Ammon's horn (tissue), 1 donor: Measurements from ENCODE around the gene ZNF576.
A peak's percentile ranks its signal among the peaks of the same experiment; 100 is the strongest.
"Not testable (repeated sequence)": the region's sequence is repeated elsewhere in the genome, so short reads cannot be mapped to it uniquely, and the experiment has no call there.

Experiments
- DNase-seq: peaks from one replicate; pipeline ENCODE4 v3.0.0-alpha.2; 2016; ENCODE audit warnings: low spot score

ZNF576 gene, protein sequence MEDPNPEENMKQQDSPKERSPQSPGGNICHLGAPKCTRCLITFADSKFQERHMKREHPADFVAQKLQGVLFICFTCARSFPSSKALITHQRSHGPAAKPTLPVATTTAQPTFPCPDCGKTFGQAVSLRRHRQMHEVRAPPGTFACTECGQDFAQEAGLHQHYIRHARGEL

DNA sequence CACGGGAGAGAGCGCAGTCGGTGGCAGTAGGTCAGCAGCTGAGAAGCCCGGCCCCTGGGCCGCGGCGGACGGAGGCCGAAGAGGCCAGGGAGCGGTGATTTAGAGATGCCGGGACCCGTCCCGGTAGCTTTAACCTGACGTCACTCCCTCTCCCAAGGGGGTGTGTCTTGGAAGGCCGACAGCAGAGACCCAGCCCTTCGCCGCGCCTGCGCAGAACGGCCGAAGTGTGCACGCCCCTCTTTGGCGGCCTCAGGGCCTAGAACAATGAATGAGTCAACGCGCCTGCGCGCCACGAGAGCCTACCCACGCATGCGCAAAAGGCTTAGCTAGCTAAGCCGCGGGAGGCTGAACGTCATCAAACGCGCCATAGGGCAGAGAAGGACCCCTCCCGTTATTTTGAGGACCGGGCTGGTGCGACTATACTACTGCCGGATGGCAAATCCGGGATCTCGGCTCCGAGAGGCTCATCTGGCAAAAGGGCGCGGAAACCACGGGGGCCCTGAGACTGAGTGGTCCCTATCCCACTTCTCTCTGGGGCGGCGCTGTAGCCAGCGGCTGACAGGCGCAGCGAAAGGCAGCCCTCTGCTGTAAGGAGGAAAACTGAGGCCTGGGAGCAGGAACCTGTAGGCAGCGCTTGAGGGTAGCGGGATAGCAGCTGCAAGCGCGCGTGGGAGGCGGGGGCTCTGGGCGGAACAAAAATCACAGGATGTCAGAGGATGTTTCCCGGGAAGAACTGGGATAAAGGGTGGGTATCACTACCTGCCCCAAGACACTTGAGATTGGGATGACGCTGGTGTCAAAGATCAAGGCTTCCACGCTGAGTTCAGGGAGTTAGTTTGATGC lies at the start of gene ZNF576, which contains the start of gene IRGQ:
Gene ZNF576, plus strand, starts transcription at position 597 of the 843 bp plus-strand sequence. CDS start 514 bp downstream, outside the sequence.
Gene IRGQ, minus strand, starts transcription at position 136 of the 843 bp plus-strand sequence. CDS start 796 bp downstream, outside the sequence.
- DNase-seq, result peak; percentile 99

DNA sequence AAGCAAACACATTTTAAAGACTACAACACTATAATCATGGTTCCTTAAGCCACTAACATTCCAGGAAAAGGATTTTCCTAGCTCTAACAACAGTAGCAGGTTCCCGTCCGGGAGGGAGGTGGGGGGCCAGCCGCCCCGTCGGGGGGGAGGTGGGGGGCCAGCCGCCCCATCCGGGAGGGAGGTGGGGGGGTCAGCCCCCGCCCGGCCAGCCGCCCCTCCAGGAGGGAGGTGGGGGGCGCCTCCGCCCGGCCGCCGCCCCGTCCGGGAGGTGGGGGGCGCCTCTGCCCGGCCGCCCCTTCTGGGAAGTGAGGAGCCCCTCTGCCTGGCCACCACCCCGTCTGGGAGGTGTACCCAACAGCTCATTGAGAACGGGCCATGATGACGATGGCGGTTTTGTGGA lies 48.5 kb upstream of the ZNF576 start:
- DNase-seq, result not testable (repeated sequence)

DNA sequence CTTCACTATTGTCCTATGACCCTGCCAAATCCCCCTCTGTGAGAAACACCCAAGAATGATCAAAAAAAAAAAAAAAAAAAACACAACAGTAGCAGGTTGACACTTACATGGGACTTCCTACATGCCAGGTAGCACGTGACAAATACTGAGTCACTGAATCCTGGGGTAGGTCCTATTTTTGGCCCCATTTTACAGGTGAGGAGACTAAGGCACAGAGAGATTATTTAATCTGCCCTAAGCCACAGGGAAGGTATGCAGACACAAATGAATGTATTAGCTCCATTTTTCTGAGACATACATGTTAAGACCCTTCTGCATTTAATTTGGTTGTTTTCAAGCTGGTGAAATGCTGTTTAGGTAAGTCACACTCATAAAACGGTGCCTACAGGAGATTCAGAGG lies 47.7 kb upstream of the ZNF576 start:
- DNase-seq, result no peak

DNA sequence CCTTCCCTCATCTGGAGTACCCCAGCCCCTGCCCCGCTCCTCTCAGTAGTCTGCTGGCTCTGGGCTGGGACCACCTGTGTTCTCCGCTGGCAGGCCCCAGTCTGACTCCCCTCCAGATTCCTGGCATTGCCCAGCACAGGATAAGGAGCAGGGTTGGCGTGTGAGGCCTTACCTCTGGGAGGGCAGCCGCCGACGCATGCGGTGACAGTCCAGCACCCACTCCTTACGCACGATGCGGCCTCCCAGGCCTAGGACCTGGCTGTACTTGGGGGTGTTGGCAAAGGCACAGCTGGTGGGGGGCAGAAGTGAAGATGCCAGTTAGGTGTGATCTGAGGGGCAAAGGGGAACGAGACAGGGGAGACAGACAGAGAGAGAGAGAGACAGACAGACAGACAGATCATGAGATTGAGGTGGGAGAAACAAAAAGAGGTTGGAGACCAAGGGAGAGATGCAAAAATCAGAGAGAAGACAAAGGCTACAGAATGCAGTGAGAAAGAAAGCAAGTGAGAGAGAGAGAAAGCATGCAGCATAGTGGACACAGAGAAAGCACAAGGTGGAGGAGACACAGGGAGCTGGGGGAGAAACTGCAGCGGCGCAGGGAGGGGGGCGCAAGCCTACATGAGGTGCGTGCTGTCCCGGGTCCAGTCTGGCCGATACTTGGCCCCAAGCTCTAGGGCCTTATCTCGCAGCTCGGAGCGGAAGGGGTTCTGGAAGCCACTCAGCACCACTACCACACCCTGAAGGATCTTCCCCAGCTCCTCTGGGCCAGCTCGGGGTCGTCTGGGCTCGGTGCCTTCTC lies 44.8 kb upstream of the ZNF576 start:
- no peak for DNase-seq

DNA sequence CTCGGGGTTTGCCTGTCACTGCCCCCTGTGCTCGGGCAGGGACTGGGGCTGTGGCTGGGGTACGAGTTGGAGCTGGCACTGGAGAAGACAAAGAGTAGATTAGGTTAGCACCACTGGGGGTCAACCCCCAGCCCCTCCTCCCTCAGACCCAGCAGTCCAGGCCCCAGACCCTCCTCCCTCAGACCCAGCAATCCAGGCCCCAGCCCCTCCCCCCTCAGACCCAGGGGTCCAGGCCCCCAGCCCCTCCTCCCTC lies 44.3 kb upstream of the ZNF576 start:
- no peak for DNase-seq

DNA sequence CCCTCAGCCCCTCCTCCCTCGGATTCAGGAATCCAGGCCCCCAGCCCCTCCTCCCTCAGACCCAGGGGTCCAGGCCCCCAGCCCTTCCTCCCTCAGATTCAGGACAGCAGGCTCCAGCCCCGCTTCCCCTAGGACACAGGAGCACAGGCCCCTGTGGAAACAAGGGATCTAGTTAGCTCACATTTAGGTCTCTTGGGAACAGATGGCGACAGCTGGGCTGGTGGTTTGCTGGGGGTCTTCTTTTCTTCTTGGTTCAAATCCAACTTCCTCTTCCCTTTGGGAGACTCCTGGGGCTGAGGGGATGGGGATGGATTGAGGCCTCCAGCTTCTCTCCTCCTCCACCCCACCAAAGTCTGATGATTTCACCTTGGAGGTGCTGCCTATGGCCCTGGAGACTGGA lies 43.8 kb upstream of the ZNF576 start:
- DNase-seq, result no peak

DNA sequence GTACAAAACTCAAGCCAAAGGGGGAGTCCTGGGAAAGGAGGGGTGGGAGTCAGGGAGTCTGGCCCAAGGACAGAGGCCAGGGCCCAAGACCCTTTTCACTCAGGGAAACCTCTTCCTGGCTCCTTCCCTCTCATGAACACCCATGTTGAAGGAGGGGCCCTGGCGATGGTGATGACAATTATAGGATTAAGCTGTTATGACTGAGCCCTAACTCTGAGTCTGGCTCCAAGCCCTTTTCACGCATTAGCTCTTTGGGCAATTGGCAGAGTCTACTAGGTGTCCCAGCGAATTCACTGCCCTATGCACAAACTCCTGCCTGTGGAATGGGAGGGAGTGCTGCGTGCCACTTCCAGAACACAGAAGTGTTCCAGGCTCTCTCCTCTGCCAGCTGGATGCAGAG lies 42.7 kb upstream of the ZNF576 start:
- DNase-seq, result no peak

DNA sequence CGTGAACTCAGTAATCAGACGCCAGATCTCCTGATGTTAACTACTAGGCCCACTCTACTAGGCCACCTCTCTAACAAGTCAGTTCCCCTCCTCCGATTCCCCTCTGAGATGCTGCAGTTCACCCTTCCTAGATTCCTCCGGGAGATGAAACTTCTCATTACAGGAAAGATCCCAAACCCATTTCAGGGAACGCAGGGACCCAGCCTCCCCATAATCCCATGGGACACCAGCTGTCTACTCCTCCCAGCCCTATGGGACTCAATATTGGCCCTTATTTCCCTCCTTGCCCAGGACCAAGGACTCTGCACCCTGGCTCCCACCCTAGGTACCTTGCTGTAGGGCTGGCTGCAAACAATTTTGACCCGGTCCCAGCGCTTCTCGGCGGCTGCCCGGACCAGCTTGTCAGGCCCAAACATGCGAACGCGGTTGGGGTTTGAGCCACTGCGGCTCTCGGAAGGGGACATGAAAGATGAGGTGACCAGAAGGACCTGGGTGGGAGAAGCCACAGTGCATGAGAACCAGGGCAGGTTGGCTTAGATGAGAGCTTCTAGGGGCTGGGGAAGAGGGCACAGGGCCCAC lies 42.0 kb upstream of the ZNF576 start:
- DNase-seq, result no peak

DNA sequence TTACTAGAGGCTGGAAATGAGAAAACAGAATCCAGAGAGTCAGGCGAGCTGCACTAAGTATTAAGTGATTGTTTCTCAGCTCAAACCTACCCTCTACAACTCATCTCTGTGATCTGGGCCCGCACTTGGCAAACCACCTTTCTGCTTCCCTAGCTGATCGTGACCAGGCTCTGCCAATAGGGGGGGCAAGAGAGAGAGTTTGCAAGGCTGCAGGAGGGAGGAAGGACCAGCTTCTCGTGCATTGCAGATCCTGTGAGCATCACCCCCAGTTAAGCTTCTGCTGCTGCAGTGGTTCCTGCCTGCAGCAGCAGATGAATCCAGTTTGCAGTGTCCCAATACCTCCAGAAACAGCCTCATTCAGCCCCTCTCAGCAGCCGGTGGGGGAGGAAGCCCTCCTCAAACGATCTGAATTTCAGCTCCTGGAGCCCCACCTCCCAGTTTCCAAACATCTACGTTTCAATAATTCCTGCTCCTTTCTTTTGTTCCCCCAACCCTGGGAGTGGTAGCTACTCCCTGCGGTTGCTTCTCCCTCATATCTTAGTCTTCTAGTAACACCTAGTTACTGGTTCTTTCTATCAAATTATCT lies 41.1 kb upstream of the ZNF576 start:
- DNase-seq, result peak; percentile 89

DNA sequence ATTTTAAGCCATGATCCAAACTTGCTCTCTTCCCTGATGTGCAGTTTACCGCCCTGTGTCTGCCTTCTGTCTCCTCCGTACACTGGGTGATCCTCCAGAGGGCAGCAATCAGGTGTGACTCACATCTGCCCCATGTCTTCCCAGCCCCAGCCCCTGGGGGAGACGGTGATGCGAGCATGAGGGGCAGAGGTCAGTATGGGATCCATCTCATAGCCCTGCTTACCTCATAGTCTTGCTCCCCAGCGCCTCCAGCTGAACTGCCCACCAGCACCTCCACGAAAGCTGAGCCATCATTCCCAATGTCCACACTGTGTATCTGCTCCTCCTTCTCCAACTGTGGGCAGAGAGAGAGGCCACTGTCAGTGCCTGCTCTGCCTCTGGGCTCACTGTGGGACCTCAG lies 35.7 kb upstream of the ZNF576 start:
- no peak for DNase-seq

DNA sequence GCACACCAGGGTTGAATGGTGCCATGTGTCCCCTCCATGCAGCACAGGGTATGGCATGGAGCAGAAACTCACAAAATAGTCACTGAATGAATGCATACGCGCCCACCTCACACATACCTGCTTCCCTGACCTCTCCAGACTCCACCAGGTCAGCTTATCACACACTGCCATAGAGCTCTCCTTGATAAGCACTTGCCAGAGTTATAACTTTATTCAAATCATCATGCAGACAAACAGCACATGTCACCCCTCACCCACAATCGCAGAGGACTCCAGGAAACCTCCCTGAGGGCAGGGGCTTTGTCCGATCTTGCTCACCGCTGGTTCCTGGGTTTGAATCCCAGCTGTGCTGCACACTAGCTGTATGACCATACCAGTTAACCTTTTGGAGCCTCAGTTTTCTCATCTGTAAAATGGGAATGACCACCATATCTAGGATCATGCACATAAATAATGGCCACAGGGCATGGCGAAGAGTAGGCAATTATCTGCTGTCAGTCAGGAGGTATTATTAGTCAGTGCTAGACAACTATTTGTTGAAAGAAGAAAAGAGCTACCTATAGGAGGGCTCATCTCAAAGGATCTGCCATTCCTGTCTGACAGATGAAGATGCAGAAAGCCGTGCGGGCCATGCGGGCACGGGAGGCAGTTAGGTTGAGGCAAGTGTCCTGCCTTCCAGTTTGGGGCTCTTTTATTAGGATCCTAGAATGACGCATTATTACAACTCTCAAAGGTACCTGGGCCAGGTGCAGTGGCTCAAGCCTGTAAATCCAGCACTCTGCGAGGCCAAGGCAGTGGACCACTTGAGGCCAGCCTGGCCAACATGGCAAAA lies 35.0 kb upstream of the ZNF576 start:
- no peak for DNase-seq

DNA sequence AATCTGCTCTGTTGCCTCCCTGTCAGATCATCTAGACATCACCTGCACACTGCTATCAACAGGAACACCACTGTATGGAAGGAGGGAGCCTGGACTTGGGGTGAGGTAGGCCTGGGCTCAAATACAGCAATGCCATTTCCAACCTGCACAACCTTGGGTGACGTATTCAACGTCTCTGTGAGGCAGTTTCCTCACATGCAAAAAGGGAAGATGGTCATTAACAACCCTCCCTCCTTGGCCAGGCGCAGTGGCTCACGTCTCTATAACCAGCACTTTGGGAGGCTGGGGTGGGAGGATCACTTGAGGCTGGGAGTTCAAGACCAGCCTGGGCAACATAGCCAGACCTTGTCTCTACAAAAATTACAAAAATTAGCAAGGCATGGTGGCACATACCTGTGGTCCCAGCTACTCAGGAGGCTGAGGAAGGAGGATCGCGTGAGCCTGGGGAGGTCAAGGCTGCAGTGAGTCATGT lies 34.1 kb upstream of the ZNF576 start:
- no peak for DNase-seq

DNA sequence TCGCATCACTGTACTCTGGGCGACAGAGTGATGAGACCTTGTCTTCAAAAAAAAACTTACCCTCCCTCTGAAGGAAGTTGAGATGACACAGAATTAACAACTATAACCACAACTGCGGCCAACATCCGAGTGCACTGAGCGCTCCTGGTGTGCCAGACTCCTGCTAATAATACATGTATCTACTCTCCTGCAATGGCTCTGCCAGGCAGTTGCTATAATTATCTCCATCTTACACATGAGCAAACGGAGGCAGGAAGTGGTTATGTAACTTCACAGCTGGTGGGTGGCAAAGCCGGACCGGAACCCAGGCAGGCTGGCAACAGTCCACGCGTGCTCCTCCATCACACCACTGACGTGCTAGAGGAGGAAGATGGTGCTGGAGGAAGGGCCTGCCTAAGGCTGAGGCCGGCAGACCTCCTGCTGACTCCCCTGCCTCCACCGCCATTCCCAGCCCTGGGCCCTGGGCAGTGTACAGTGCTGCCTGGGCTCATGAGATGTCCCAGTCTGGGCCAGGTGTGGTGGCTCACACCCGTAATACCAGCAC lies 33.6 kb upstream of the ZNF576 start:
- peak; percentile 90 for DNase-seq

DNA sequence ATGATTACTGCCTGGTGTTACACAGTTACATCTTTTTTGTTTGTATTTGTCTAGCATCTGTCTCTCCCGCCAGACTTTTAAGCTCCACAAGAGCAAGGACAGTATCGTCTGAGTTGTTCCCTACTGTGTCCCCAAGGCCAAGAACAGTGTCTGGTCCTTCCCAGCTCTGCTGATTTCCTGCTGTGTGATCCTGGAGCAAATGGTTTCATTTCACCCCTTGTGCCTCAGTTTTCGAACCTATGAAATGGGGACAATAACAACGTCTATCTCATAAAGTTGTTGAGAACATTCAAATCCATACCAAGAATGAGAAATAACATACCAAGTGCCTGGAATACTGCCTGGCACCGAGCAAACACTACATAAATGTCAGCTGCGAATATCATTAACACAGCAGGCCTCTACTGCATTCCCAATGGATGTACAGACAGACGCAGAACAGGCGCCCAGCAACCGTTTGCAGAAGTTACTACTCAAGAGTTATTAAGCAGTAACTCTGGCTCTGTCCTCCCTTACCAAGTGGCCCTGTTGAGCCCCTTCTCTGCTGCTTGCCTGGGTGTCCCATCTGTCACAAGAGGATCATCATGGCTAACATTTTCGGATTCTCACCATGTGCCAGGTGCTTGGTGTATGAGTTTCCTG lies 32.5 kb upstream of the ZNF576 start:
- no peak for DNase-seq

DNA sequence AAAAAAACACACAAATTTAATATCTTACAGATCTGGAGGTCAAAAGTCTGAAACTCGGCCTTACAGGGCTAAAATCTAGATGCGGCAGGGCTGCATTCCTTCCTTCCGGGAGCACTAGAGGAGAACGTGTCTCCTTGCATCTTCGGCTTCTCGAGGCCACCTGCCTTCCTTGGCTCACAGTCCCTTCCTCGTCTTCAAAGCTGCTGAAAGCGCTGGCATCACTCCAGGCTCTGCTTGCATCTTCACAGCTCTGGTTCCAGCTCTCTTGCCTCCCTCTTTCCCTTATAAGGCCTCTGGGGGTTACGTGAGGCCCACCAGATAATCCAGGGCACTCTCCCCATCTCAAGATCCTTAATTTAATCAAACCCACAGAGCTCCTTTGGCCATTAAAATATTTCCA lies 31.6 kb upstream of the ZNF576 start:
- DNase-seq, result peak; percentile 45

DNA sequence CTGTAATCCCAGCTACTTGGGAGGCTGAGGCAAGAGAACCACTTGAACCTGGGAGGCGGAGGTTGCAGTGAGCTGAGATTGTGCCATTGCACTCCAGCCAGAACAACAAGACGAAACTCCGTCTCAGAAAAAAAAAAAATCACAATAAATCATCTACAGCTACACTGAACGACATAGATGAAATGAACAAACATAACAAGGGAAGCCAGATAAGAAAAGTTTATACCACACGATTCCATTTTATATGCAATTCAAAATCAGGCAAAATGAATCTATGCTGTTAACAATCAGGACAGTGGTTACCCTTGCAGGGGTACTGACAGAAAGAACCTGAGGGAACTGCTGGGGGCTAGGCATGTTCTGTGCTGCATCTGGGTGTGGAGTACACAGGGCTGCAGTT lies 26.7 kb upstream of the ZNF576 start:
- DNase-seq, result no peak

DNA sequence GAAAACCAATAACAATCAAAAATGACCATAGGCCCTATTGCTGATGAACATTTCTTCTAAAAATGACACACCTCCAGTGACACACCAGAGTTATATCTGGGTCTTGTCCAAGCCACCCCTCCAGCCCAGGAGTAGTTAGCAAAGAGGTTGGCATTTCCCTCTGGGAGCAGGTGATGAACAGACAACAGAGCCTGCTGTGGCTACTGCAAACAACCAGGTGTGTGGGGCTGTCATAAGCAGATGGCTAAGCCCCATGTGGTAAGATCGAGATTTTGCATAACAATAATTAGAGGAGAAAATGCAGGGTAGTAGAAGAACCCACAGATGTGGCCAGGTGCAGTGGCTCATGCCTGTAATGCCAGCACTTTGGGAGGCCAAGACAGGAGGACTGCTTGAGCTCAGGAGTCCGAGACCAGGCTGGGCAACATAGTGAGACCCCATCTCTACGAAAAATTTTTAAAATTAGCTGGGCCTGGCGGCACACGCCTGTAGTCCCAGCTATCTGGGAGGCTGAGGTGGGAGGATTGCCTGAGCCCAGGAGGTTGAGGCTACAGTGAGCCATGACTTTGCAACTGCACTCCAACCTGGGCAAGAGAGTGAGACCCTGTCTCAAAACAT lies 26.1 kb upstream of the ZNF576 start:
- DNase-seq, result no peak

DNA sequence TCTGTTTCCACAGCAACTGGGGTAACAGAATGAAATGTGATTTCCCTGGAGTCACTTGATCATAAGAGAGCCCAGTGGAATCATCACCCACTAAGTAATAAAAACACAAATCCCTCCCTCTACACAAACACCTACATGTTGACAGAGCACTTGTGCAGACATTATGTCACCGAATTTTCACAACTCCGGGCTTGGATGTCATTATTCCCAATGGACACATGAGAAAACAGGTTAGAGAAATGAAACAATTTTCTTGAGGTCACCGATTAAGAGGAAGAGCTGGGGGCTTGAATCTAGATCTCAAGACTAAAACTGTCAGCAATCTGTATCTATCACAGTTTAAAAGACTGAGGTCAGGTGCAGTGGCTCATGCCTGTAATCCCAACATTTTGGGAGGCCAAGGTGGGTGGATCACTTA lies 24.2 kb upstream of the ZNF576 start:
- no peak for DNase-seq

DNA sequence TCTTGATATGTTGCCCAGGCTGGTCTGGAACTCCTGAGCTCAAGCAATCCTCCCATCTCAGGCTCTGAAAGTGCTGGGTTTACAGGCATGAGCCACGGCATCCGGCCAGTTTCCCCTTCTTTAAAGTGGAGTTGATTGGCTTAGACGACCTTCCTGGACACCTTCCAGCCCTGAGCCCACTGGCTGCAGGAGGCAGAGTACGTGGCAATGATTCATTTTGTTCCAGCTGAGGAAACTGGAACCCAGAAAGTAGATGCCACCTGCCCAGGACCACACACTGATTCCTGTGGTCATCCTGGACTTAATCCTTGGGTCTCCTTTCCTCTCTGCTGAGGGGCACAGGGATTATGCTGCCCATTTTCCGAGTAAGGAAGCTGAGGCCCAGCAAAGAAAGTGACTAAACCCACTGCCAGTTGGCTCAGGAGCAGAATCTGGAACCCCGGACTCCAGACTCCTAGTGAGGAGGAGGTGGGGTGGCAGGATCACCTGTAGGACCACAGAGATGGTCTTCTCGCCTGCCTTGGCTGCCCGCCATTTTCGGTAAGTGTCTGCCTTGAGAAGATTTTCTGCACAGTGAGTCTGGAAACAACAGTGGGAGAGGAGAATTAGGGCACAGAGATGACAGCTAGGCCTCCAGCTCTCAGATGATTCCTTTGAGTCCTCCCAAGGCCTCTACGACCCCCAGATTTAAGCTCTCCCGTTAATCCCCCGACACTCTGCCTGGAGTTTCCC lies 21.8 kb upstream of the ZNF576 start:
- no peak for DNase-seq
